GM04503 (cell line): ENCODE results near the gene CAB39L.

Experiments used
- DNase-seq: peaks from one replicate; pipeline ENCODE4 v3.0.0-alpha.2; 2012; ENCODE audit warnings: low read depth

The CAB39L gene

DNA sequence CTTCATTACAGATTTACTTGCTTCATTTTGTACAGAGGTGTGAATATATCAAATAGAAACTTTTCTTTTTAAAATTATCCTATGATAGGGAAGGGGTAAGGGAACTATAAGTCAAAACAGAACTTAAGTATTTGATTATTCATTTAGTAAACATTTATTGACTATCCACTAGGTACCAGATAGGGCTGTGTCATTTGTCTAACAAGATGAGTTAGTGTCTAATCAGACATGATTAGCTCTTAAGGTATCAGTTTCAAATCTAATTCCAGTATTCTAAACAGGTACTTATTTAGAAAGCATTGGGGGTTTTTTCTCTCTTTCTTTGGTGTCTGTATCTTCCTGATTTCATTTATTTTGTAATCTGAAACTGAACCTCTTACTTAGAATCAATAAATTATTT lies 164.0 kb downstream of the CAB39L start:
- no peak for DNase-seq

DNA sequence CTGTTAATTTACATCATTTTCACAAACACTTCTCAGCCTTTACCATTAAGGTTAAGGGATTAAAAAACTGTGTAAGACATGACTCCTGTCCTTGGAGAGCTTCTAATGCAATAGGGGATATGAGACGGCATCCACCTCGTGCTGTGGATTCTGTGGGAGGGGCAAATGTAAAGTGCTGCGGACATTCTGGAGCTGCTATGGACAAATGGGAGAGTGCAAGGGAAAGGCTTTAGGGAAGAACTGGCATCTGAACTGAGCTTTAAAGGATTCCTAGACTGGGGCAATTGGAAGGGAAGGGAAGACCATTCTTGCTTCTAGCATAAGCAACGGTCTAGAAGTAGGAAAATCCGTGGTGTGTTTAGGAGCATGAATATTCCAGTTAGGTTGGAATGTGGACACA lies 164.8 kb downstream of the CAB39L start:
- no peak for DNase-seq

DNA sequence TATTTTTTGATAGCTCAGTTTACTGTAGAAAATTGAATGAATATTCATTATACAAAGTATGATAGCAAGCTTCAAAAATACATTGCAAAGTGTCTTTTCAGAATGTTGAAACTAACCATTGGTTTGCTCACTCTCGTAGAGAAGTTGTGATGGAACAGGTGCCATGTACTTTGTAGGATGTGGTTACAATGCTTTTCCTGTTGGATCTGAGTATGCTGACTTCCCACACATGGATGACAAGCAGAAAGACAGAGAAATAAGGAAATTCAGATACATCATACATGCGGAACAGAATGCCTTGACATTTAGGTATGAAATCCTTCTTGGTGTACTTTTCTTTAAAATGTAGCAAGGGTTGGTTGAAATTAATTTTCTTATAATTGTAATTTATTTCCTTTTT lies 165.7 kb downstream of the CAB39L start:
- no peak for DNase-seq

DNA sequence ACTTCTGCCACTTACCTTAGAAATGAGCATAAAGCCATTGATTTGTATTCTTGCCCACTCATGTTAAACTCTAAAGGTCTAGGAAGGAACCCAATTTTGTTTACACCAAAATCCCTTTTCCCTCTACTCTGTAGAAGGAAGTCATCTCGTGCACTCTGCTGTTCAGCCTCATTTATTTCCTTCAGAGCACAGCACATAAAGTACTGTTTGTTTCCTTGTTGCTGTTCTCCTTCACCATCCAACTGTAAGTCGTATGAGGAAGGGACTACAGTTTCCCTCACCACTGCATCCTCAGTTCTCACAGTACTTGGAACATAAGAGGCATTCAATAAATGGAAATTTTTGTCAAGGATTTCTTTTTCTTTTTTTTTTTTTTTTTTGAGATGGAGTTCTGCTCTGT lies 171.6 kb downstream of the CAB39L start:
- DNase-seq = no peak

DNA sequence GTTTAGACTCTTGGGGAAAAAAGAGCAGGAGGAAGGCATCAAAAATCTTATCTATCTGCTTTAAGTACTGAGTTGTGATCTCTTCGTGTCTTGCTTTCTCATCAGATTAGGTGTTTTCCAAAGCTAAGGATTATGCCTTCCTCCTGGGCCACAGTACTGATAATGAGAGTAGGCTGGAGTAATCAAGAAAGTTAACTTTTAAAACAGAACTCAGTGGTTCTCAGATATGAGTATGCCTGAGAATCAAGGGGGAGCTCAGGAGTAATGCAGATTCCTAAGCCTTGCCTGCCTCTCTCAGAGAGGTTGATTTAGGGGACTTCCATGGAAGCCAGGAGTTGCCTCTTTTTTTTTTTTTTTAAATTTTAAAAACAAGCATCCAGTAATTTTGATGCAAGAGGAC lies 172.6 kb downstream of the CAB39L start:
- no peak for DNase-seq

DNA sequence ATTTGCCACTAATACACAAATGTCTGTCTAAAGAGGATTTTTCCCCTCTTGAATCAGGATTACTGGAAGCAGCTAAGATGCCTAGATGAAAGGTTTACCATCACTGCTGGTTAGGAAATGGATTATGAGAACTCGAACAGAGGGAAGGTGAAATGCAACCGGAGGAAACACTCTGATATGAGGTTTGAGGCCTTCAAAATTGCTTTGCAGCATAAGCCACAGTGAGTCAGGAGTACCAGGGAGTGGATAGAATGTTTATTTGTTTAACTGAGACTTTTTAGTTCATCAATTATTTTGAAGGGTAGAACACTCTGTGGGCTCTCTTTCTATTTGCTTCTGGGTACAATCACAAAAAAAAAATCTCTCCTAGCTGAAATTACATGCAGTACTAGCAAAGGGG lies 178.0 kb downstream of the CAB39L start:
- DNase-seq = no peak

DNA sequence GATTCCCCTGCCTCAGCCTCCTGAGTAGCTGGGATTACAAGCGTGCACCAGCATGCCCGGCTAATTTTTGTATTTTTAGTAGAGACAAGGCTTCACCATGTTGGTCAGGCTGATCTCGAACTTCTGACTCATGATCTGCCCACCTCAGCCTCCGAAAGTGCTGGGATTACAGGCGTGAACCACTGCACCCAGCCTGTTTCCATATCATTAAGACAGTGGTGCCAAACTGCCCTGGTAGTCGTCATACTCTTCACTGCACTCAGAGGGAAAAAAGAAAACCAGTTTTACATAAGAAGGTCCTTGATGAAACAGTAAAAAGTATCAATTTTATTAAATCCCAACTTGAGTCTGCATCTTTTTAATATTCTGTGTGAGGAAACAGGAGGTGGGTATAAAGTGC lies 181.2 kb downstream of the CAB39L start:
- DNase-seq = no peak

DNA sequence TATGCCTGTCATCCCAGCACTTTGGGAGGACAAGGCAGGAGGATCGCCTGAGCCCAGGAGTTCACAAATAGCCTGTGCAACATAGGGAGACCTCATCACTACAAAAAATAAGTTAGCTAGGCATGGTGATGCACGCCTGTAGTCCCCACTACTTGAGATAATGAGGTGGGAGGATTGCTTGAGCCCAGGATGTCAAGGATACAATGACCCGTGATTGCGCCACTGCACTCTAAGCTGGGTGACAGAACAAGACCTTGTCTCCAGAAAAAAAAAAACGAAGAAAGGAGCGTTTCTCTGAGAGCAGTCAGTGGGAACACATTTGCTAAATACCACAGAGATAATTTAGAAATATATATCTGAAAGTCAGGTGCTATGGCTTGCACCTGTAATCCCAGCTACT lies 184.3 kb downstream of the CAB39L start:
- no peak for DNase-seq
